DND-41 (cell line): Measurements from ENCODE around the gene PTGR1.
"Not testable (repeated sequence)": the region's sequence is repeated elsewhere in the genome, so short reads cannot be mapped to it uniquely, and the experiment has no call there.

Source experiments
- EZH2 ChIP-seq: IDR thresholded peaks from 3 replicates; pipeline ENCODE4 v1.6.1; 2012; ENCODE audit warnings: borderline replicate concordance, low read depth, mild to moderate bottlenecking, moderate library complexity, low read length, inconsistent platforms; ENCODE audit not compliant: severe bottlenecking
- TF ChIP-seq, protein P1 (sequence below): IDR thresholded peaks from 2 replicates; pipeline ENCODE4 v1.5.1; 2012; ENCODE audit warnings: borderline replicate concordance, low read length, moderate library complexity, mild to moderate bottlenecking; ENCODE audit not compliant: poor library complexity, severe bottlenecking; ENCODE audit errors: extremely low read depth

DNA sequence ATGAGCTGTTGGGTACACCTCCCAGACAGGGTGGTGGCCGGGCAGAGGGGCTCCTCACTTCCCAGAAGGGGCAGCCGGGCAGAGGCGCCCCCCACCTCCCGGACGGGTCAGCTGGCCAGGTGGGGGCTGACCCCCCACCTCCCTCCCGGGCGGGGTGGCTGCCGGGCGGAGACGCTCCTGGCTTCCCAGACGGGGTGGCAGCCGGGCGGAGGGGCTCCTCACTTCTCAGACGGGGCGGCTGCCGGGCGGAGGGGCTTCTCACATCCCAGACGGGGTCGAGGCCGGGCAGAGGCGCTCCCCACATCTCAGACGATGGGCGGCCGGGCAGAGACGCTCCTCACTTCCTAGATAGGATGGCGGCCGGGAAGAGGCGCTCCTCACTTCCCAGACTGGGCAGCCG, 17.9 kb upstream of the PTGR1 start:
- TF ChIP-seq, protein P1, sequence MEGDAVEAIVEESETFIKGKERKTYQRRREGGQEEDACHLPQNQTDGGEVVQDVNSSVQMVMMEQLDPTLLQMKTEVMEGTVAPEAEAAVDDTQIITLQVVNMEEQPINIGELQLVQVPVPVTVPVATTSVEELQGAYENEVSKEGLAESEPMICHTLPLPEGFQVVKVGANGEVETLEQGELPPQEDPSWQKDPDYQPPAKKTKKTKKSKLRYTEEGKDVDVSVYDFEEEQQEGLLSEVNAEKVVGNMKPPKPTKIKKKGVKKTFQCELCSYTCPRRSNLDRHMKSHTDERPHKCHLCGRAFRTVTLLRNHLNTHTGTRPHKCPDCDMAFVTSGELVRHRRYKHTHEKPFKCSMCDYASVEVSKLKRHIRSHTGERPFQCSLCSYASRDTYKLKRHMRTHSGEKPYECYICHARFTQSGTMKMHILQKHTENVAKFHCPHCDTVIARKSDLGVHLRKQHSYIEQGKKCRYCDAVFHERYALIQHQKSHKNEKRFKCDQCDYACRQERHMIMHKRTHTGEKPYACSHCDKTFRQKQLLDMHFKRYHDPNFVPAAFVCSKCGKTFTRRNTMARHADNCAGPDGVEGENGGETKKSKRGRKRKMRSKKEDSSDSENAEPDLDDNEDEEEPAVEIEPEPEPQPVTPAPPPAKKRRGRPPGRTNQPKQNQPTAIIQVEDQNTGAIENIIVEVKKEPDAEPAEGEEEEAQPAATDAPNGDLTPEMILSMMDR, result not testable (repeated sequence)
- not testable (repeated sequence) for TF ChIP-seq EZH2
